GM18499 (cell line): ENCODE measurements around the gene HECTD4.
"Not testable (repeated sequence)": the region's sequence is repeated elsewhere in the genome, so short reads cannot be mapped to it uniquely, and the experiment has no call there.

ENCODE experiments used
- ATAC-seq: cut with Tn5 transposase; IDR thresholded peaks from one replicate; pipeline ENCODE4 v1.9.1; 2021; ENCODE audit warnings: moderate number of reproducible peaks; ENCODE audit not compliant: insufficient read depth, unreplicated experiment

The HECTD4 gene

DNA sequence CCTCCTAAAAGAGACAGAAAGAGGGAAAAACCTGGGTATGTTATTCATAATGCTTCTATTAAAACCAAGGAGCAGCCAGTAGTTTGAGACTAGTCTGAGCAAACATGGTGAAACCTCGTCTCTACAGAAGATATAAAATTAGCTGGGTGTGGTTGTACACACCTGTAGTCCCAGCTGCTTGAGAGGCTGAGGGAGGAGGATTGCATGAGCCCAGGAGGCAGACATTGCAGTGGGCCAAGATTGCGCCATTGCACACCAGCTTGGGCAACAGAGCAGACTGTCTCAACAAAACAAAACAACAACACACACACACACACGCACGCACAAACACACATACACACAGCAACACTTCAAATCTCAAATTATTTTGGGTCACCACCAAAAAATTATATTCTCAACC is 27.8 kb downstream of the HECTD4 start:
- no peak for ATAC-seq

GRCh38 chr12:112353393-112353792 is 28.8 kb downstream of the HECTD4 start:
- no peak for ATAC-seq

- no peak for ATAC-seq
Observed at GRCh38 chr12:112352921-112353320, 29.3 kb downstream of the HECTD4 start.

DNA sequence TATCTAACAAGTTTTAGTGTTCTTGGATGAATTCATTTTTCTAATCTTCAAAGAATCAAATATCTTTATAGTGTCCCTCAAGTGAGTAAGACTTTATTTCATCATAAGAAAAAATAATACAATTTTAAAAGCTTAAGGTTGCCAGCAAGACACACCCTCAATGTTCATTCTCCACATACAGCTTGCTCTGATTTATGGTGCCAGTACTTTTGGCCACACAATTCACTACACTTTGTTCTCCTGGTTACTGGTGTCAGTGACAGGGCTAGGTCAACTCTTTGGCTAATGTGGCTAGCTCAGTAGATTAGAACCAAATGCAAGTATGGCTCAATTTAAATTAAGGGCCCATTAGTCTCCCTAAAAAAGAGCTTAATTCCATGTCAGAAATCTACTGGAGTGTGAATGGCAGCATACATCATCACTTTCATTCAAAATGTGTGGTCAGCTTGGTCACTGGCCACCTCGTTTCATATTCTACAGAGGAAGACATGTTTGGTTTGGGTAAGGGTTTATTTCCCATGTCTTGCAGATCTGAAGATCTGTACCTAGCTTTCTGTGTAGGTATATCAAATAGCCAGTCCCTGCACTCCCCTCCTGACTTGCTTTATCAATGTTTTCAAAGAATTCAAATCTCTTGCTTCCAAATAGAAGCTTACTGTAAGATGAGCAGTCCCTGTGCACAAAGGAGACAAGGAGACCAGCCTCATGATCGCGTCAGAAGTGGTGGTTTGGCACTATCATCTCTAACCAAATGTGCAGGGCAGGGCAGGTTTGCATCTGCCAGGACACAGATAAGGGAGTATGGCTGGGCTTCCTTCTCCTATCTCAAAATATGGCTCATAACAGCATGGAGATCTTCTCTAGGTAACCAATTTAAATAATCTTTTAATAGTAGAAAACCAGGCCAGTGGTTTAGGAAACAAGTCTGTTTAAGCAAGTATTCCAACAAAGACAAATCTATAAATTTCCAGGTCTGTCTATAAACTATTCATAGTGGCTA is 31.3 kb downstream of the HECTD4 start:
- ATAC-seq: no peak

DNA sequence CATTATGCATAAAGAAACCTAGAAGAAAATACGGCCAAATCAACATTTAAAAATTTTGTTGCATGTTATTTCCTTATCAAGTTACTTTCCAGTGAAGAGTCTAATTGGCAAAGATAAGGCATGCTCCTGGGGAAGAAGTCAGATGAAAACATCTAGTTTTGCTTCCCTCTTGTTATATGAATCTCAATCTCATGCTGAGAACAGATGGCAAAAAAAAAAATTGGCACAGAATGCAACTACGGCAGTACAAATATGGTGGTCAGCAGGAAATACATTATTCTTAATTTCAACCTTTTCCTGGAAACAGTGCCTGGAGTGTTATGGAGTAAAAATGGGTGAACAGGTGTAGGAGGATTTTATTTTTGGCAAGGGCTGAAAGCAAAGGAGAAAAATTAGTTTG is 32.8 kb downstream of the HECTD4 start:
- no peak for ATAC-seq

GRCh38 chr12:112348926-112349325 is 33.3 kb downstream of the HECTD4 start:
- ATAC-seq: not testable (repeated sequence)

DNA sequence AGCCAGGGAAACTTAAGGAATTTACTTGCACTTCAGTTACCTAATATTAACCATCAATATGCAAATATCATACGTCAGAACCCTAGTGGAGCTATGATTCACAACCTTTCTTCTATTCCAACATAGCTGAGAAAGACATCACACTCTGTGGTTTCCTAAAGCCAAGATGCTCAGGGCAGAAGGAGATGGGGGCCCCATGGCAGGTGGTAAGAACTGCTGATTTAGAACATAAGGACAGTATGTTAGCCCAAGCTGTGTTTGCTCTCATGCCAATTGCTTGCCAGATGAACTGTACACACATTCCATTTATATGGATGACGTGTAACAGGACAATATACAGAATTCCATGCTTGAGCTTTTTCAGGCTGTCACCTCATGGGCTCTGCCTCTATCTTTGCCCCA is 34.6 kb downstream of the HECTD4 start:
- no peak for ATAC-seq

GRCh38 chr12:112346194-112346593 is 36.0 kb downstream of the HECTD4 start:
- no peak for ATAC-seq

DNA sequence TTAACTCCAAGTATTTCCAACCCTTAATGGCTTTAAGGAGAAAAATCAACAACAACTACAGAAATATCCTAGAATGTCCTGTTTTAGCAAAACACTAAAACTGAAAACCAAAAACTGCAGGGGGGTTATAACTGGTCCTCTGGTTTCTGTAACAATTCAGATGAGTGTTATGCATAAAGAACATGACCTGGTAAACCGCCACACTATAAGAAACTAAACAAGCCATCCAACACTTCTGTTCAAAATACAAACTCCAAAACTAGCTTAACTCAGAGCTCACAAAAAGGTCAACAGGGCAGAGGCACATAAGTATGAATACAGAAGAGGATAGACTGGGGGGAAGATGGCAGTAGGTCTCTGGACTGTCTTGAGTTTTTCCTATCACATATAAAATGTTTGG is 38.0 kb downstream of the HECTD4 start:
- no peak for ATAC-seq

DNA sequence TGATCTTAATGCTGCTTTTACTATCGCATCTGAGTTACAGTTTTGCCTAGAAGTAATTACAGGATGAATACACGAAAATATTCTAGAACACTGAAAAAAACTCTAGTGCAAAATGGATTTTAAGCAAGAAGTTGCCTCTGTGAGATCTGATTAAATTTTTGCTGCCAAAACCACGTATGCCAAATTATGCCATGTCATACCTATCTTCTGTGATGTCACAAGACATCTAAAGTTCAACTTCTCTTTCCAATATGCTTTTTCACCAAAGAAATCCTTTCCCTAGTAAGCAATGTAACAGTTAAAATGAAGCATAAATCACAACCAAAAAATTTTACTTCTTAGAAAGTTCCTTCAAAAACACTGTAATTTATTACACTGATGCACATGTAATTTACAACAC is 39.6 kb downstream of the HECTD4 start:
- ATAC-seq: no peak

GRCh38 chr12:112341046-112341825 is 41.0 kb downstream of the HECTD4 start:
- no peak for ATAC-seq

DNA sequence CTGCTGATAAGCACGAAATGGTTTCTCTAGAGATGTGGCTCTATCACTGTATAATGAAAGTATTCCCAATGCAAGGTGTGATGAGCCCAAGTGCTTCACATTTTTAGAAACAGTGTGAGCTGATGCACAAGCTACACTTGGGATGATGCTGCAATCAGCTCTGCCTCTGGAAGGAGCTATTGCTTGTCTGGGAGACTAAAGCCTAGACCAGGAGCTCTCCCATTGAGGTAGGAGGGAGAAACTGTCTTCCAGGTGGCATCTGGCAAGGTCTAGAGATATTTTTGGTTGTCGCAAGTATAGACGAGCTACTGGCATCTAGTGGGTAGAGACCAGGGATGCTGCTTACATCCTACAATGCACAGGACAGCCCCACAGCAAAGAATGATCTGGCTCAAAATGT is 42.0 kb downstream of the HECTD4 start:
- no peak for ATAC-seq

DNA sequence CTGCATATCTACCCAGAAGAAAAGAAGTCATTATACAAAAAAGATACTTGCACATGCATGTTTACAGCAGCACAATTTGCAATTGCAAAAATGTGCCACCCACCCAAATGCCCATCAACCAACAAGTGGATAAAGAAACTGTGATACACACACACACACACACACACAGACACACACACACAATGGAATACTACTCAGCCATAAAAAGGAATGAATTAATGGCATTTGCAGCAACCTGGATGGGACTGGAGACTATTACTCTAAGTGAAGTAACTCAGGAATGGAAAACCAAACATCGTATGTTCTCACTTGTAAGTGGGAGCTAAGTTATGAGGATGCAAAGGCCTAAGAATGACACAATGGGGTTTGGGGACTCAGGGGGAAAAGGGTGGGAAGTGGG is 47.2 kb downstream of the HECTD4 start:
- not testable (repeated sequence) for ATAC-seq

DNA sequence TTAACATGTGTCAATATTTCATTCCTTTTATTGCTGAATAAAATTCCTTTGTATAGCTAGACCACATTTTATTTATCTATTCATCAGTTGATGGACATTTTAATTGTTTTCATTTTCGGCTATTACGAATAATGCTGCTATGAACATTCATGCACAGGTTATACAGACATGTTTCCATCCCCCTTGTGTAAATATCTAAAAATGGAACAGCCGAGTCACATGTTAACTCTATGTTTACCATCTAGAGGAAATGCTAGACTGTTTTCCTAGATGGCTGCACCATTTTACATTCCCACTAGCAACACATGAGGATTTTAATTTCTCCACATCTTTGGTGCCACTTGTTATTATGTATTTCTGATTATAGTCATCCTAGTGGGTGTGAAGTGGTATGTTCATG is 49.2 kb downstream of the HECTD4 start:
- no peak for ATAC-seq

- ATAC-seq: no peak
Observed at GRCh38 chr12:112331886-112332285, 50.3 kb downstream of the HECTD4 start.

GRCh38 chr12:112330706-112331105 is 51.5 kb downstream of the HECTD4 start:
- ATAC-seq: no peak

GRCh38 chr12:112328456-112329124 is 53.6 kb downstream of the HECTD4 start:
- no peak for ATAC-seq

- ATAC-seq: no peak
Observed at GRCh38 chr12:112327209-112327938, 54.9 kb downstream of the HECTD4 start.

DNA sequence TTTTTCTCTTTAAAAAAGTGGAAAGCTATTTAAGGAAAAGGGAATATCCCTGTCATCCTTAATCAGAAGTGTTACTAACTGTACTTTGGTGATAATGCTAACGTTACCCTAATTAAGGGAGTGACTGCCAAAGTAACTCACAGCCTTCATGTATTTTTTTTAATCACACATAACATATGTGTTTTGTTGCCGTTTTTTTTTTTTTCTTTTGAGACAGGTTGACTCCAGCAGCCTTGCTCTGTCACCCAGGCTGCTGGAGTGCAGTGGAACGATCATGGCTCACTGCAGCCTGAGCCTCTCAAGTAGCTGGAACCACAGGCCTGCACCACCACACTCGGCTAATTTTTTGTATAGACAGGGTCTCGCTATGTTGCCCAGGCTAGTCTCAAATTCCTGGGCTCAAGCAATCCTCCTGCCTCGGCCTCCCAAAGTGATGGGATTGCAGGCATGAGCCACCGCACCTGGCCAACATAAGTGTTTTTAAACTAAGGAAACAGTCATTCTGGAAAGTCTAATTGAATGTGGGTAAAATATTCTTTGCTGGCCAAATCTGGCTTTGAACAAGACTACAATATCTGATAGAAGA is 56.5 kb downstream of the HECTD4 start:
- ATAC-seq: no peak

- ATAC-seq: no peak
Observed at GRCh38 chr12:112325157-112325556, 57.1 kb downstream of the HECTD4 start.
